DMS114 treated with DMSO at 0.1 percent for 48 hours (cell line): ENCODE data around the gene FDPS.
"Not testable (repeated sequence)": the region's sequence is repeated elsewhere in the genome, so short reads cannot be mapped to it uniquely, and the experiment has no call there.

ENCODE experiments used
- DNase-seq: peaks from one replicate; lab custom pipeline; 2025; ENCODE audit not compliant: unreplicated experiment; lab: John Stamatoyannopoulos, UW

FDPS gene

DNA sequence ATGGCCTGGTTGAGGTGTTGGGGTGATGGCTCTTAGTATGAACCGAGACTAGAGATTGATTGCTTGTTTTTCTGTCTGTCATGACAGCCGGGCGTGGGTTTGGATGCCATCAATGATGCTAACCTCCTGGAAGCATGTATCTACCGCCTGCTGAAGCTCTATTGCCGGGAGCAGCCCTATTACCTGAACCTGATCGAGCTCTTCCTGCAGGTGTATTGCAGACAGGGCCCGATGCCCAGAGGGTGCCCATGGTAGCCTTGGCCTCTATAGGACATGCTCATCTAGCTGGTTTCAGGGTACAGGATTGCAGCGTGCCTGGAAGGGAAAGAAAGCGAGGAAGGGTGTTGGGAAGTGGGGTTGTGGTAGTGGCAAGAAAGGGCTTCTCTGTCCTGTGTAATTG lies 9.4 kb downstream of the FDPS start:
- no peak for DNase-seq

DNA sequence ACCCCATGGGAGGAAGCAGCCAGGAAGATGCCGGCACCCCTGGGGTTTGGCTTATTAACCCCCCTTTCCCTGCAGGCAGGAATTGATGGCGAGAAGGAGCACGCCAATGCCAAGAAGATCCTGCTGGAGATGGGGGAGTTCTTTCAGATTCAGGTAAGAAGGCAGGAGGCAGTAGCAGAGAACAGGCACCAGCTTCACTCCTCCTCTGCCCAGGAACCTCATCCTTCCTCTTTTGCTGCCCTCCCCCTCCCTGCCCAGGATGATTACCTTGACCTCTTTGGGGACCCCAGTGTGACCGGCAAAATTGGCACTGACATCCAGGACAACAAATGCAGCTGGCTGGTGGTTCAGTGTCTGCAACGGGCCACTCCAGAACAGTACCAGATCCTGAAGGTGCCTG lies 10.9 kb downstream of the FDPS start:
- DNase-seq, result no peak

DNA sequence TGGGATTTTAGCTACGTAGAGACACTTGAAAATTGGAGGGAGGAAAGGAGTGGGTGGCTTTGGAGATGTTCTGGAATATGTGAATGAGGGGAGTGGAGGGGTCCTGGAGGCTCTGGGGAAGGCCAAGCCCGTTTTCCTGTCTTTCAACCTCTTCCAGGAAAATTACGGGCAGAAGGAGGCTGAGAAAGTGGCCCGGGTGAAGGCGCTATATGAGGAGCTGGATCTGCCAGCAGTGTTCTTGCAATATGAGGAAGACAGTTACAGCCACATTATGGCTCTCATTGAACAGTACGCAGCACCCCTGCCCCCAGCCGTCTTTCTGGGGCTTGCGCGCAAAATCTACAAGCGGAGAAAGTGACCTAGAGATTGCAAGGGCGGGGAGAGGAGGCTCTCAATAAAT lies 11.6 kb downstream of the FDPS start:
- no peak for DNase-seq

DNA sequence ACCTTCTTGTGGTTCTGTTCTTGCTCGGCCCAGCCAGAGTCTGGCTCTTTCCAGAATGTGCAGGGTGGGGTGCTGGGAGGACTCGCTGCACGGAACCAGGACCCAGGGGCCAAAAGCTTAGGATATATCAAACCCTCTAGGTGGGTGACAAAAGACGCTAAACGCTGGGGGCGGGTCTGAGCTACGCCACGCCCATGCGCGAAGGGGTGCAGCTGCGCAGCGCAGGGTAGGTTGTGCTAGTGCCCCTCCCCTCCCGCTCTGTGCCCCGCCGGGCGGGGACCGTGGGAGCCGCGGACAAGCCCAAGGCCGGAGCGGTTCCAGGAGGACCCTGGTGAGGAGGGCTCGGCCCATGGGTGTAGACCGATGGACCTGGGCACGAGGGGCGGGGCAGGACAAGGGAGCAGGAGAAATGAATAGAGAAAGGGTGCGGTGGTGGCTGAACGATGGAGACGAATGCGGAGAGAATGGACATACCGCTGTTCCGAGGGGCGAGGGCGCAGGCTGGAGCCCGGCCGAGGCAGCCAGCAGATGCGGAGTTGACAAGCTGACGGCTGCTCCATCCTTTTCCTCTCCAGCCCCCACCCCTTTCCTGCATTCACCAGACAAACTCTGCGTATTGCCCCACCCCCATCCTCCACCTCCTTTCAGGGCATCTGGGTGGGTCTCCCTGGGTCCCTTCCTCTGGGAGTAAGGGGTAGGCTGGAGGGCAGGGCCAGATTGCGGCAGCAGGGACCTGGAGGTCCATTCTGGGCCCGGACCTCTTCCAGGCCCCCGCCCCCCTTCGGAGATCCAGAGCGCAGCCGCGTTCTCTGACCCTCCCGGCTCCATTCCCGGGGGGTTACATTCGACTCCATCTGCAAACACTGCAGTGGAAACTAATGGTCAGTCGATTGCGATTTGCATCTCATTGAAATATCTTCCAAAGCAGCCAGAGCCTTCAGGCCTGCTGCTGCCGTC lies 12.3 kb downstream of the FDPS start, which contains the start of gene RUSC1:
RUSC1 (plus strand) TSS at position 234 of the 957 bp plus-strand sequence. CDS start 880 bp downstream, outside the sequence.
- DNase-seq, result peak; percentile 84

DNA sequence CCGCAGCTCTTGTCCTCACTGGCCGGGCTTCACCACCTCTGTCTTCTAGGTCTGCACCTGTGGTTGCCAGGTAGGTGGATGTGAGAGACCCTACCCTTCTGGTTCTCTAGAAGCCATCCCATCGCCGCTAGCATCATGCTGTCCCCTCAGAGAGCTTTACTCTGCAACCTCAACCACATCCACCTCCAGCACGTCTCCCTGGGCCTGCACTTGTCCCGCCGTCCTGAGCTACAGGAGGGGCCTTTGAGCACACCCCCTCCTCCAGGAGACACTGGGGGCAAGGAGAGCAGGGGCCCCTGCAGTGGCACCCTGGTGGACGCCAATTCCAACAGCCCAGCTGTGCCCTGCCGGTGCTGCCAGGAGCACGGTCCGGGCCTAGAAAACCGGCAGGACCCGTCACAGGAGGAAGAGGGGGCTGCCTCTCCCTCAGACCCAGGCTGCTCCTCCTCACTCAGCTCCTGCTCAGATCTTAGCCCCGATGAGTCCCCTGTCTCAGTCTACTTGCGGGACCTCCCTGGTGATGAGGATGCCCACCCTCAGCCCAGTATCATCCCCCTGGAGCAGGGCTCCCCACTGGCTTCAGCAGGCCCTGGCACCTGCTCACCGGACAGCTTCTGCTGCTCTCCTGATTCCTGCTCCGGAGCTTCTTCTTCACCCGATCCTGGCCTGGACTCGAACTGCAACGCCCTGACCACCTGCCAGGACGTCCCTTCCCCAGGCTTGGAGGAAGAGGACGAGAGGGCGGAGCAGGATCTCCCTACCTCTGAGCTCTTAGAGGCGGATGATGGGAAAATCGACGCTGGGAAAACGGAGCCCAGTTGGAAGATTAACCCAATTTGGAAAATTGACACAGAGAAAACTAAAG lies 13.2 kb downstream of the FDPS start:
- no peak for DNase-seq

DNA sequence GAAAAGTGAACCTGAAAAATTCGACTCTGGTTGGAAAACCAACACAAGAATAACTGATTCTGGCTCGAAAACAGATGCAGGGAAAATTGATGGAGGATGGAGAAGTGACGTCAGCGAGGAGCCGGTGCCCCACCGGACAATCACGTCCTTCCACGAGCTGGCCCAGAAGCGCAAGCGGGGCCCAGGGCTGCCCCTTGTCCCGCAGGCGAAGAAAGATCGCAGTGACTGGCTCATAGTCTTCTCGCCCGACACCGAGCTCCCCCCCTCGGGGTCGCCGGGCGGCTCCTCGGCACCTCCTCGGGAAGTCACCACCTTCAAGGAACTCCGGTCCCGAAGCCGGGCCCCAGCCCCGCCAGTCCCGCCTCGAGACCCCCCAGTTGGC lies 13.9 kb downstream of the FDPS start:
- DNase-seq, result peak; percentile 59

DNA sequence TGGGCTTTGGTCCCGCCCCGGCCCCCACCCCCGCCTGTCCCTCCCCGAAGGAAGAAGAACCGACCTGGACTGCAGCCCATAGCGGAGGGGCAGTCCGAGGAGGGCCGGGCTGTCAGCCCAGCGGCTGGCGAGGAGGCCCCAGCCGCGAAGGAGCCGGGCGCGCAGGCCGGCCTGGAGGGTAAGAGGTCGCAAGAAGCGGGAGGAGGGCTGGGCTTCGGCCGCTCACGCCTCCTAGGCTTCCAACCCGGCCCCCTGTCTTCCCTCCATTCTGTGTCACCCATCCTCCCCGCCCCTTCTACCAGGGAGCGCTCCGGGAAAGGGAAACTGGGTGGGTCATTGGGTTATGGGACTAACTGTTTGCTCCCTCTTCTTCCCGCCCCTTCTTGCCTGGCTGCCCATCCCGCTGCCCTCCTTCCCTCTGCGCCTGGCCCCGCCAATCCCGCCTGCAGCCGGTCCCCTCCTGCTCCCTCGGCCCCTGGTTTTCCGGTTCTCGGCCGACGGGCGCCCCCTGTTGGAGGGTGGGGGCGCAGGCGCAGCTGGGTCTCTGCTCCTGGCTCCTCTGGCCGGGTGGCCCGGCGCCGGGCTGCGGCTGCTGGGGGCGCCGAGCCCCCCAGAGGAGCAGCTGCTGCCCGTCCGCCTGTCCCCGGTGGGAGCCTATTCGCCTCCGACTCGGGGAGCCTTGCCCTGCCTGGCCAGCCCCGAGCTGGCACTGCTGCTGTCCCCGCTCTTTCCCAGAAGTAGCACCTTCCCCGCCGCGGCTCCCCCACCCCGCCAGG lies 14.5 kb downstream of the FDPS start:
- peak; percentile 94 for DNase-seq

DNA sequence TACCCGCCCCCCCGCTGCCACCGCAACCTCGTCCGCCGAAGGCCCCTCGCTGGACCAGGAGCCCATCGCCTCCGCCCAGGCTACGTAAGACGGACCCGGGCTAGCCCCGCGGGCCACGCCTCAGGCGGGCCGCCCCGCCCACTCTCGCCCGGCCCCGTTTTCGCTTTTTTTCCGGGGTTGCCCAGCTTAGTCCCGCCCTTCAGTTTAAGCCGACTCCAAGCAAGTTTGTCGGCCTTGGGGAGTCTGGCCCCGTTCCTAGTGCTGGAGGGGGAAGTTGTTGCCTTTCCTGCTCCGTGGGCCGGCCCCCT lies 15.0 kb downstream of the FDPS start:
- peak; percentile 80 for DNase-seq

DNA sequence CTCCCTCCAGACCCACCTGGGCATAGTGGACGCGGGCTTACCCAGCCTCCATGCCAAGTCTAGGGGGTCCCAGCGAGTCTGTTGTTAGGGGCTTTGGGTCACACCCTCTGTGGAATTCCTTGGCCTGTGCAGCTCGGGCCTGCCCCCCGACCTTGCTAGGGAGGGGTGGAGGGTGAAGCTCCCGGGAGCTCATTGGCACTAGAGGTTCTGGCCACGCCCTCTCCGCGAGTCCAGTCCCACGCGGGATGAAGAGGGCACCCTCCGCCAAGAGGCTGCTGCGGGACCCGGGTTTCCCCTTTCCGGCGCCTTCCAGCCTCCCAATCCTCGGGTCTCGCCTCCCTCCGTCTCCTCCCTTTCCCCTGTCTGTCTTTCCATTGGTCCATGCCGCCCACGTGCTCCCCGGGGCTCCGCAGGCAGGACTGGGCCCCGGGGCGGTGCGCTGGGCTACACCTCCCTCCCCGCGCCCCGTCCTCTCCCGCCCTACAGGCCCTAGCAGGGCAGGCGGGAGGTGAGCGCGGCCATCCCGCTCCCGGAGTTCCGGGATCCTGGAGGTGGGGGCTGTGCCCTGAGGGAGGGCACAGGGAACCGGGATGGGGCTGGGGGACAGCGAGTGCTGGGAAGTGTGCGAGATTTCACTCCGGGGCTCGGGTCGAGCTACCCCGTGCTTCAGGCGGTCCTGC lies 15.5 kb downstream of the FDPS start:
- peak; percentile 98 for DNase-seq

DNA sequence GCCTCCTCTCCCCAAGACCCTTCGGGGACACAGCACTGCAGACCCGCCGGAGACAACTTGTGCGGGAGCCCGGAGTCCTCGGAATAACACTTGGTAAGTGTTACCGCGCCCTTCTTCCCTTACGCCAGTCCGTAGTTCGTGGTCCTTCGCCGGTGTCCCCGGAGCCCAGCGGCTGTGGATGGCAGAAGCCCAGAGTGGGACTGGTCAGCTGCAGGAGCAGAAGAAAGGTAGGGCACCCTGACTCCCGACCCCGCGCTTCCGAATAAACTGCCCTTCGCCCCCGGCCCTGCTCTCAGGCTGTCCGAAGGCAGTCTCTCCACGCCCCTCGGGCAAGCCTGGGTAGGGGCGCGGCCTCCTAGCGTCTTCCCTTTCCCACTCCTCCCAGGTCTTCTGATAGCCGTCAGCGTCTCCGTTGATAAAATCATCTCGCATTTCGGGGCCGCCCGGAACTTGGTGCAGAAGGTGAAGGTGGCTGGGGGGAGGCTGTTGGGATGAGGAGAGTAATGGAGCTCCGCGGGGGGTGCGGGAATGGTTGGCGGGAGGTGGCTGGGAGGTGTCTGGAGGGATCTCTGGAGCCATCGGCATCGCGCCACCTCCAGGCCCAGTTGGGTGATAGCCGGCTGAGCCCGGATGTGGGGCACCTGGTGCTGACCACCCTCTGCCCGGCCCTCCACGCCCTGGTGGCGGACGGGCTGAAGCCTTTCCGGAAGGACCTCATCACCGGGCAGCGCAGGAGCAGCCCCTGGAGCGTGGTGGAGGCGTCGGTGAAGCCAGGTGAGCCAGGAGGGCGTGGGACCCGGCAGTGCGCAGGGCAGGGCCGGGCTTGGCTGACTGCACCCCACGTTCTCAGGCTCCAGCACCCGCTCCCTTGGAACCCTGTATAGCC lies 16.3 kb downstream of the FDPS start:
- DNase-seq, result peak; percentile 64

DNA sequence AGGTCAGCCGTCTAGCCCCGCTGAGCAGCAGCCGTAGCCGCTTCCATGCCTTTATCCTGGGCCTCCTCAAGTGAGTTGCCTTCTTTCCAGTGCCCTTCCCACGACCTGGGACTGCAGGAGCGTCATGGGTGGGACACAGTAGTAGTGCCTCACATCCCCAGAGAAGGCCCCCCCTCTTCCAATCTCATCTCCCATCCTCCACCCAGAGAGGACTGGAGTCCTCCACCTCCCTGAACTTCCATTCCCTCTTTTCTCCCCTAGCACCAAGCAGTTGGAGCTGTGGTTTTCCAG lies 16.9 kb downstream of the FDPS start:
- DNase-seq, result no peak

DNA sequence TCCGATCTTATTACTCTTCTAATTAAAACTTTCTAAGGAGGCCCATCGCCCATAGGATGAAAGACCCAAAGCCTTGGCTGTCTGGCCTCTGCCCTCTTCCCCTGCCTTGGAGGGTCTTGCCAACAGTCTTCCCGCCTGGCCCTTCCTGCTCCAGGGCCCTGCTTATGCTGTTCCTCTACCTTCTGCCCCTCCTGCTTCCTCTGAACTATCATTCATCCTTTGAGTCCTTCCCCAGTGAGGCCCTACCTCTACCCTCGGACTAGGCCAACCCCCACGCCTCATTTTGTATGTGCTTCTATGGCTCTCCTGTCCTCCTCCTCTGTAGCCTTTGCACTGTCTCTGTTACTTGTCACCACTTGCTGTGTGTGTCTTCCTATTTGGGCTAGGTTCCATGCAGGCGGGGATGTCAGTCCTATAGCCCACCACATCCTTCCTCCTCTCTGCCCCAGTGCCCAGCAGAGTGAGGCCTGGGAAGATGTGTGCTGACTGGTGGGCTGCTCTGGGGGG lies 17.4 kb downstream of the FDPS start:
- no peak for DNase-seq

DNA sequence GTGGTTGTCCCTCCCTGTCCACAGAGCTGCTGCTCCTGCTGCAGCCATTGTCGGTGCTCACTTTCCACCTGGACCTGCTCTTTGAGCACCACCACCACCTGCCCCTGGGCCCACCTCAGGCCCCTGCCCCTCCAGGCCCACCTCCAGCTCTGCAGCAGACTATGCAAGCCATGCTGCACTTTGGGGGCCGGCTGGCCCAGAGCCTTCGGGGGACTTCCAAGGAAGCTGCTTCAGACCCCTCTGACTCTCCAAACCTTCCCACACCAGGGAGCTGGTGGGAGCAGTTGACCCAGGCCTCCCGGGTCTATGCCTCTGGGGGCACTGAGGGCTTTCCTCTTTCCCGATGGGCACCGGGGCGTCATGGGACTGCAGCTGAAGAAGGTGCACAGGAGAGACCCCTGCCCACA lies 18.0 kb downstream of the FDPS start:
- no peak for DNase-seq

DNA sequence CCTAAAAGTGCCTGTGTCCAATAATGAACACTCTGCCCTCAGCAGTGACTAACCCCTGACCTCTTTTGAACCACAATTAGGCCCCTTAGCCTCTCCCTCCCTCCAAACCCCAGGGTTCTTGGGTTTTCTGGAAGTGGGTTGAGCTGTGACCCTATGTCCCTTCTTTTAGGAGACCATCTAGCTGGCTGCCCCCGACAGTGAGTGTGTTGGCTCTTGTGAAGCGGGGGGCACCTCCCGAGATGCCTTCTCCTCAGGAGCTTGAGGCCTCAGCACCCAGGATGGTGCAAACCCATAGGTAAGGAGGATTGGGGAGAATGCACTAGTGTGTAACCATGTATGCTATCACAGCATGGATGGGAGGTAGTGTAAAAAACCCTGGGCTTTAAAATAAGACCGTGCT lies 19.3 kb downstream of the FDPS start:
- no peak for DNase-seq

DNA sequence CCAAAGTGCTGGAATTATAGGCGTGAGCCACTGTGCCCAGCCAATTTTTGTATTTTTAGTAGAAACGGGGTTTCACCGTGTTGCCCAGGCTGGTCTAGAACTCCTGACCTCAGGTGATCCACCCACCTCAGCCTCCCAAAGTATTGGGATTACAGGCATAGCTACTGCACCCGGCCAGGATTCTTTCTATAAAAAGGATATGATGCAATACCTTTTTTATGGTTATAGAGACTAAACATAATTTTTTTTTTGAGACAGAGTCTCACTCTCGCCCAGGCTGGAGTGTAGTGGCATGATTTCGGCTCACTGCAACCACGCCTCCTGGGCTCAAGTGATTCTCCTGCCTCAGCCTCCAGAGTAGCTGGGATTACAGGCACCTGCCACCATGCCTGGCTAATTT lies 20.2 kb downstream of the FDPS start:
- DNase-seq, result not testable (repeated sequence)

DNA sequence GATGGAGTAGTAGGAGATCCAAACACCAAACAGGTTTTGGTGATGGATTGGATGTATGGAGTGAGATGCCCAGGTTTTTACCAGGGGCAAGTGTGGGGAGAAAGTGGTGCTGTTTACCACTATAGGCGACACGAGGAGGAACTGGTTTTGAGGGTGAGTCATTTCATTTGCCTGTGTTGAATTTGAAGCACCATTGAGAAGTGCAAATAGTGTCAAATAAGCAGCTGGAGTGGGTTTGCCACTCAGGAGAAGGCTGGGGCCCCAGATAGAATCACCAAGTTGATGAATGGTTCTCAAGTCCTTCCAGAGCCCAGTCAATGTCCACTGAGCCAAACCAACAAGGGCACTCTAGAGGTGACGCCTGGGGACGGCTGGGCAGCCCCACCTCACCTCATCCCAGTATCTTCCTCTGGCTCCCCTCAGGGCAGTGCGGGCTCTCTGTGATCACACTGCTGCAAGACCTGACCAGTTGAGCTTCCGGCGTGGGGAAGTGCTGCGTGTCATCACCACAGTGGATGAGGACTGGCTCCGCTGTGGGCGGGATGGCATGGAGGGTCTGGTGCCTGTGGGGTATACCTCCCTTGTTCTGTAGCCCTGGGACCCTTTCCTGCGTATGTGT lies 21.4 kb downstream of the FDPS start:
- no peak for DNase-seq

DNA sequence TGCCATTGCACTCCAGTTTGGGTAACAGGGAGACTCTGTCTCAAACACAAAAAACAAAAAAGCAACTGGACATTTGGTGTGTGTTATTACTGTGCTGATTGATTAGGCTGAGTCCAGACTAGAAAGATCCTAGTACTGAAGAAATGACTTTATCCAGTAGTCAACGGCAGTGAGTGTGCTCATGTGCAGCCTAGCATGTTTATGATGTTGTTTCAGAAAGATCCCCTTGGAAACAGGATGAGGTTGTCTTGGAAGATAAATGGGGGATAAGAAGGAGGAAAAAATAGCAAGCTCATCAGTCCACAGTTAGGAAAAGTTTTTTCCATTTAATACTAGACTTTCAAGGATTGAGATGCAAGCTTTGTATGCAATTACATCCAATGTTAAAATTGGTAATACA lies 26.3 kb downstream of the FDPS start:
- DNase-seq, result no peak

DNA sequence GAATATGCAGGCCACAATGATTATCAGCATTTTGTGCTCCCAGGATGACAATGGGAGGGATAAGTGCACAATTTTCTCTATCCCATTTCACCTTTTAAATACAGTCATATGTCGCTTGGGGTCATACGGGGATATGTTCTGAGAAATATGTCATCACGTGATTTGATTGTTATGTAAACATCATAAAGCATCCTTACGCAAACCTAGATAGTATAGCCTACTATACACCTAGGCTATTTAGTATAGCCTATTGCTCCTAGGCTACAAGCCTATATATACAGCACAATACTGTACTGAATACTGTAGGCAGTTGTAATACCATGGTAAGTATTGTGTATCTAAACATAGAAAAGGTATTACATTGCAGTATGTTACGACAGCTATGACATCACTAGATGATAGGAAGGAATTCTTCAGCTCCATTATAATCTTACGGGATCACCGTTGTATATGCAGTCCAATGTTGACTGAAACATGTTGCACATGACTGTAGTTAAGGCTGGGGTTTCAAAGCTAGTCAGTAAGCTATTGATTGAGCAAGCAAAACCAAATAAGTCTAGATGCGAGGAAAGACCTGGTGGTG lies 30.9 kb downstream of the FDPS start:
- DNase-seq, result no peak

DNA sequence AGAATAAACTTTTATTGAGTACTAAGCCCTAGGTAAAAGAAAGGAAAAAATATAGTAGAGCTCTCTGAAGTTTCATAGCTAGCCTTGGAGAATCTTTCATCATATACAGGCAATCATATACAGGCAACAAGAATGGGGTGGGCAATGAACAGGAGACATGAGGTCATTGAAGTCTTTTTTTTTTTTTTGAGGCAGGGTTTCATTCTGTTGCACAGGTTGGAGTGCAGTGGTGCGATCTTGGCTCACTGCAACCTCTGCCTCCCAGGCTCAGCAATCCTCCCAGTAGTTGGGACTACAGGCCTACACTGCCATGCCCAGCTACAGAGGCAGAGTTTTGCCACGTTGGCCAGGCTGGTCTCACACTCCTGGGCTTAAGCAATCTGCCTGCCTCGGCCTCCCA lies 34.2 kb downstream of the FDPS start:
- DNase-seq, result no peak
